ENCODE data around the gene TGFBRAP1.

GRCh38 chr2:105378921-105379383, 49.4 kb upstream of the TGFBRAP1 start:
- TF ChIP-seq CTCF (IDR thresholded peaks at IDR 0.05) (no peak), POLR2A (IDR thresholded peaks at IDR 0.05) (no peak)
